ENCODE measurements around the gene PTER.

The PTER gene

GRCh38 chr10:16521311-16522016, 84.7 kb downstream of the PTER start, which contains the start of gene C1QL3:
C1QL3 (minus strand) TSS chr10:16521879; CDS start chr10:16521065, 814 bp downstream.
- TF ChIP-seq CTCF (IDR thresholded peaks at IDR 0.05; ENCODE audit: low read depth, low read length), result no peak
- DNase-seq (ENCODE audit: low read depth in 2 of 2), result peak; percentile 36 to 37
- peak within 1 kb of the TSS; percentile 39 to 49 for H3K4me3 ChIP-seq (replicated peaks in 1 of 2; ENCODE audit: low read depth in 2 of 2, low read length in 2 of 2)

GRCh38 chr10:16527452-16527851, 90.6 kb downstream of the PTER start:
- no peak overlapping the region for H3K4me3 ChIP-seq (replicated peaks in 1 of 2; ENCODE audit: low read depth in 2 of 2, low read length in 2 of 2)
- DNase-seq (ENCODE audit: low read depth in 2 of 2), result no peak
- TF ChIP-seq CTCF (IDR thresholded peaks at IDR 0.05; ENCODE audit: low read depth, low read length), result no peak

DNA sequence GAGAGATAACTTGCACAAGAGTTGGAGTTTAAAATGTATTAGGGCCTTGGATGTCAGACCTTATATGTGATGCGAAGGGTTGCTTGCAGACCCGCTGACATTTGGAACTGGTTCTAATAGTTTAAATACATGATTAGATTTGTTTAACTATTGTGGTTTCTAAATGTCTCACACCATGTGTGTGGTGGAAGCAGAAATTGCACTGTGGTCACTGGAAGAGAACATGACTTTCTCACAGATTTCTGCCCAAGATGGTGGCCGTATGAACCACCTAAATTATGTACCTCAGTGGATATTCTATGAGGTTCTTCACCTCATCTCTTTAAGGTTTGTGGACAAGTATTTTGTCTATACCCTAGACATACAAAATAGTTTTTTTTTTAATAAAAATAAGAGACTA, 93.0 kb downstream of the PTER start:
- H3K4me3 ChIP-seq (replicated peaks in 1 of 2; ENCODE audit: low read depth in 2 of 2, low read length in 2 of 2), result no peak overlapping the region
- TF ChIP-seq CTCF (IDR thresholded peaks at IDR 0.05; ENCODE audit: low read depth, low read length), result no peak
- no peak for DNase-seq (ENCODE audit: low read depth in 2 of 2)

DNA sequence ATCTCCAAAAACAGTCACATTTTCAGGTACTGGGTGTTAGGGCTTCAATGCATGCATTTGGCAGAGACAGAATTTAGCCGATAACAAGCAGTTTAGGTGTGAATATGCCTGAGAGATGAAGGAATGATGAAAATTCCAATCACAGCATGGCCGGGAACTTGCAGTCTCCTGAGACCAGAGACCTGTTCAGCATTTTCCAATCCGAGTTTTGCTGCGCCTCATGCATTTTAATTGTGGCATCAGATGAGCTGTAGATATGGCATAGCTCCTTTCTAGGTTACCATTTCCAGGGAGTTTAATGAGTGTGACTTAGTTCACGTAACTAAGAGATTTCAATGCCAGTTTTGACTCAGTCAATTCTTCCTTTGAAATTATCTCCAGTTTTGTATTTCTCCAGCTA, 99.3 kb downstream of the PTER start:
- TF ChIP-seq CTCF (IDR thresholded peaks at IDR 0.05; ENCODE audit: low read depth, low read length), result no peak
- H3K4me3 ChIP-seq (replicated peaks in 1 of 2; ENCODE audit: low read depth in 2 of 2, low read length in 2 of 2), result no peak overlapping the region
- DNase-seq (ENCODE audit: low read depth in 2 of 2), result no peak

DNA sequence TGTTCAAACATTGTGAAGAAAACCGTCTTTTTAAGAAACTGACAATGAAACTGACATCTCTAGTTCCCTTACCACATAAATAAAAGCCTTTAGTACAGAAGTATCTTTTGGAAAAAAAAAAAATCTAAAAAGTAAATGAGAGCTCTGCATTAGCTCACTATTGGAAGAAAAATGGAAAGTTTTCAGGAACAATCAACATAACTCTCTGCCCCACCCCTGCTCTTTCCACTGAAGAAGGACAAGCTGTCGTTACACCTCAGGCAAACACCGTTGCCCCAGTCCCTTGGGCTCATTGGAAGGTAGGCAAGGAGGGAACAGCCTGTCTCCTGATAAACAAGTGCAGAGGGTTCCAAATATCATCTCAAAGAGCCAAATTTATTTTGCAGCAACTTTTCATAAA, 107.3 kb downstream of the PTER start:
- DNase-seq (ENCODE audit: low read depth in 2 of 2), result no peak
- no peak for TF ChIP-seq CTCF (IDR thresholded peaks at IDR 0.05; ENCODE audit: low read depth, low read length)
- H3K4me3 ChIP-seq (replicated peaks in 1 of 2; ENCODE audit: low read depth in 2 of 2, low read length in 2 of 2), result no peak overlapping the region

DNA sequence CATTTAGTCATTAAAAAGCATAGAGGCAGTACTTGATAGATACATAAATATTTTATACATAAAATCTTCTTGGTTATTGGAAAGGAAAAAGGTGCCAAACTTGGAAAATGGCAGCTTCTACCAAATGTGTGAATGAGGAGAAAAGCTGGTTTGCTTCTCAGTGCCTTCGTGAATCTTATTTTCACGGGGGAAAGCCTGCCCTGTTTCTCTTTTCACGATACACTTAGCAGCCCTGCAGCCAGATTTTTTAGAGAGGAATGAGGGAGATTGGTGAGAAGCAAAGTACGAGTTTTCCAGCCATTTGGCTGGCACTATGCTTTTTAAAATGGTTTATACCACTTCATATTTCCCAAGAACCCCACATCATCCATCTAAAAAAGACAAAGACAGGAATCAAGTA, 107.8 kb downstream of the PTER start:
- no peak for DNase-seq (ENCODE audit: low read depth in 2 of 2)
- TF ChIP-seq CTCF (IDR thresholded peaks at IDR 0.05; ENCODE audit: low read depth, low read length), result no peak
- no peak overlapping the region for H3K4me3 ChIP-seq (replicated peaks in 1 of 2; ENCODE audit: low read depth in 2 of 2, low read length in 2 of 2)
